HG03442 (cell line): ENCODE data around the gene PTDSS2.
"Not testable (repeated sequence)": the region's sequence is repeated elsewhere in the genome, so short reads cannot be mapped to it uniquely, and the experiment has no call there.

Source experiments
- ATAC-seq: cut with Tn5 transposase; IDR thresholded peaks from one replicate; pipeline ENCODE4 v1.9.1; 2021; ENCODE audit warnings: mild to moderate bottlenecking, moderate library complexity; ENCODE audit not compliant: unreplicated experiment

PTDSS2 gene

GRCh38 chr11:502288-503178 lies 52.5 kb downstream of the PTDSS2 start:
- no peak for ATAC-seq

GRCh38 chr11:503179-503981 lies 53.3 kb downstream of the PTDSS2 start:
- no peak for ATAC-seq

GRCh38 chr11:504053-504993 lies 54.2 kb downstream of the PTDSS2 start:
- ATAC-seq, result no peak

- no peak for ATAC-seq
Measured at GRCh38 chr11:504994-505344, 54.9 kb downstream of the PTDSS2 start.

GRCh38 chr11:506238-506994 lies 56.3 kb downstream of the PTDSS2 start:
- peak; percentile 53 for ATAC-seq

GRCh38 chr11:506995-507726 lies 57.1 kb downstream of the PTDSS2 start, which contains the start of gene RNH1:
Gene RNH1 (minus strand): TSS chr11:507242. CDS start chr11:502162, 5,080 bp downstream.
- ATAC-seq, result peak; percentile 48

GRCh38 chr11:507727-508515 lies 57.8 kb downstream of the PTDSS2 start:
- ATAC-seq, result no peak

GRCh38 chr11:508956-509355 lies 58.9 kb downstream of the PTDSS2 start:
- ATAC-seq, result no peak

- no peak for ATAC-seq
Measured at GRCh38 chr11:512761-513595, 62.9 kb downstream of the PTDSS2 start.

- ATAC-seq, result no peak
Measured at GRCh38 chr11:514606-515005, 64.5 kb downstream of the PTDSS2 start.

GRCh38 chr11:515131-515530 lies 65.1 kb downstream of the PTDSS2 start:
- no peak for ATAC-seq

- no peak for ATAC-seq
Measured at GRCh38 chr11:516400-516799, 66.3 kb downstream of the PTDSS2 start.

GRCh38 chr11:516918-517685 lies 67.0 kb downstream of the PTDSS2 start:
- not testable (repeated sequence) for ATAC-seq

GRCh38 chr11:518463-519202 lies 68.6 kb downstream of the PTDSS2 start:
- peak; percentile 75 for ATAC-seq

- no peak for ATAC-seq
Measured at GRCh38 chr11:520428-521176, 70.5 kb downstream of the PTDSS2 start.
